HAP-1 (cell line): Measurements from ENCODE around the gene KIF6.
"Not testable (repeated sequence)": the region's sequence is repeated elsewhere in the genome, so short reads cannot be mapped to it uniquely, and the experiment has no call there.

Source experiments
- DNase-seq, 2 experiments: peaks; one replicate each; pipeline ENCODE4 v3.0.0-alpha.2; 2016 to 2020; ENCODE audit warnings: low spot score in 2 of 2
- H3K27me3 ChIP-seq: fragments of 250-450 bp; sonication (Bioruptor Pico); 2 replicates; pipeline ENCODE4 v1.5.1; 2020; ENCODE audit warnings: low read depth, mild to moderate bottlenecking, moderate library complexity
- H3K36me3 ChIP-seq: fragments of 250-450 bp; sonication (Bioruptor Pico); replicated peaks from 2 replicates; pipeline ENCODE4 v1.5.1; 2020; ENCODE audit warnings: mild to moderate bottlenecking
- H3K4me1 ChIP-seq: fragments of 250-450 bp; sonication (Bioruptor Pico); 2 replicates; pipeline ENCODE4 v1.5.1; 2020; ENCODE audit warnings: mild to moderate bottlenecking
- H3K4me3 ChIP-seq: fragments of 250-450 bp; sonication (Bioruptor Pico); 2 replicates; pipeline ENCODE4 v1.5.1; 2020; ENCODE audit warnings: mild to moderate bottlenecking, moderate library complexity
- H3K9me3 ChIP-seq: fragments of 250-450 bp; sonication (Bioruptor Pico); 2 replicates; pipeline ENCODE4 v1.5.1; 2020; ENCODE audit warnings: mild to moderate bottlenecking, moderate library complexity
- in situ Hi-C: fragments of 300-500 bp; cut with MboI; formaldehyde crosslinking; loops from 3 replicates; pipeline ENCODE4 v1.14.3; 2020; ENCODE audit warnings: low sequenced_read_pairs, inconsistent platforms, mixed read lengths

Gene KIF6

DNA sequence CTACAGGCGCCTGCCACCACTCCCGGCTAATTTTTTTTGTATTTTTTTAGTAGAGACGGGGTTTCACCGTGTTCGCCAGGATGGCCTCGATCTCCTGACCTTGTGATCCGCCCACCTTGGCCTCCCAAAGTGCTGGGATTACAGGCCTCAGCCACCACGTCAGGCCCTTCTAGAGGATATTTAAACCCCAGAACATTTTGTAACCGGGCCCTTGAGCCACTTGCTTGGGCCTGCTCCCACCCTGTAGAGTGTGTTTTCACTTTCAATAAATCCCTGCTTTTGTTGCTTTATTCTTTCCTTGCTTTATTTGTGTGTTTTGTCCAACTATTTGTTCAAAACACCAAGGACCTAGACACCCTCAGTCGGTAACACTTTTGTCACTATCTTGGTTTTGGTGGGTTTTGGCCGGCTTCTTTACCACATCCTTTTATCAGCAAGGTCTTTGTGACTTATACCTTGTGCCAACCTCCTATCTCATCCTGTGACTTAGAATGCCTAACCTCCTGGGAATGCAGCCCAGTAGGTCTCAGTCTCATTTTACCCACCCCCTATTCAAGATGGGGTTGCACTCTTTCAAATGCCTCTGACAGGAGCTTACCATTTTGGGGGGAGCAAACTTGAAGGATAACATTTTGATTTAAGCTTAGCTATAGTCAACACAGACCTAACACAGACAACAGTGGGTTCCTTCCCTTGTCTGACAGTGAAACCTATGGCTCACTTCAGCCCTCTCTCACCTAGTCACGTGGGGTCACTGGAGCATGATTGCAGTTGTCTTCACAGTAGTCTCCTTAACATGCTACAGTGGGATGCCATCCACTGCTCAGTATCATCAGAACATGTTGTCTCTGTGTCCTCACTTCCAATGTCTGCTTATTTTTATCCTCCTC is 27.9 kb upstream of the KIF6 start:
- H3K4me1 ChIP-seq: no peaks in the 10 kb centered on the region
- no peaks in the 10 kb centered on the region for H3K9me3 ChIP-seq
- no peak for DNase-seq
- in situ Hi-C loops: no loop called here
- H3K4me3 ChIP-seq: no peak overlapping the region
- H3K27me3 ChIP-seq: 0 out of 2 replicates have a peak, but pooled peaks cover 2% of the 10 kb centered on the region
- no peaks in the 10 kb centered on the region for H3K36me3 ChIP-seq

- no peak for DNase-seq
- Histone ChIP-seq H3K4me1 (no peaks in the 10 kb centered on the region), H3K27me3 (no peaks in the 10 kb centered on the region), H3K36me3 (no peaks in the 10 kb centered on the region), H3K4me3 (no peak overlapping the region), H3K9me3 (no peaks in the 10 kb centered on the region)
- in situ Hi-C loops: no loop called here
Measured at GRCh38 chr6:39746795-39747194, 21.6 kb upstream of the KIF6 start.

- in situ Hi-C loops: no loop called here
Measured at GRCh38 chr6:39733704-39734103, 8.5 kb upstream of the KIF6 start.

GRCh38 chr6:39731565-39731964 is 6.4 kb upstream of the KIF6 start:
- in situ Hi-C loops: no loop called here
- H3K4me1 ChIP-seq: no peaks in the 10 kb centered on the region
- H3K9me3 ChIP-seq: no peaks in the 10 kb centered on the region
- no peaks in the 10 kb centered on the region for H3K27me3 ChIP-seq
- no peak for DNase-seq
- no peak overlapping the region for H3K4me3 ChIP-seq
- H3K36me3 ChIP-seq: no peaks in the 10 kb centered on the region

More at GRCh38 chr6:39733704-39734103, 8.5 kb upstream of the KIF6 start:
- no peak for DNase-seq
- H3K4me3 ChIP-seq: no peak overlapping the region
- no peaks in the 10 kb centered on the region for H3K4me1 ChIP-seq
- no peaks in the 10 kb centered on the region for H3K9me3 ChIP-seq
- H3K36me3 ChIP-seq: no peaks in the 10 kb centered on the region
- H3K27me3 ChIP-seq: no peaks in the 10 kb centered on the region

GRCh38 chr6:39729945-39730344 is 4.7 kb upstream of the KIF6 start:
- no peaks in the 10 kb centered on the region for H3K27me3 ChIP-seq
- no peaks in the 10 kb centered on the region for H3K9me3 ChIP-seq
- no peak overlapping the region for H3K4me3 ChIP-seq
- no peaks in the 10 kb centered on the region; the same call in 1 of the 2 replicates for H3K4me1 ChIP-seq
- in situ Hi-C loops: no loop called here
- DNase-seq: no peak
- H3K36me3 ChIP-seq: no peaks in the 10 kb centered on the region

DNA sequence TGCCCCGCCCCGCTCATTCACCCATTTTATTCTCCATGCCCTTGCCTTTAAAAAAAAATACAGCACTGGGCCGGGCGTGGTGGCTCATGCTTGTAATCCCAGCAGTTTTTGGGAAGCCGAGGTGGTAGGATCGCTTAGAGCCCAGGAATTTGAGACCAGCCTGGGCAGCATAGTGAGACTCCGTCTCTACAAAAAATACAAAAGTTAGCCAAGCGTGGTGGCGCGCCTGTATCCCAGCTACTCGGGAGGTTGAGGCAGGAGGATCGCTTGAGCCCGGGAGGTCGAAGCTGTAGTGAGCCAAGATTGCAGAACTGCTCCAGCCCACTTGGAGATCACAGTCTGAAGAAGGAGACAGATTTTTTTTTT is 407 bp upstream of the KIF6 start:
- Histone ChIP-seq H3K36me3 (no peaks in the 10 kb centered on the region), H3K4me1 (no peaks in the 10 kb centered on the region; the same call in 1 of the 2 replicates), H3K27me3 (peaks cover 4% of the 10 kb centered on the region; the same call in 1 of the 2 replicates), H3K4me3 (no peak overlapping the region; the same call in 1 of the 2 replicates), H3K9me3 (no peaks in the 10 kb centered on the region)
- peak in 1 of 2 experiments; percentile 7 for DNase-seq
- in situ Hi-C loops: no loop called here

GRCh38 chr6:39723350-39723749 is 1.9 kb downstream of the KIF6 start:
- DNase-seq, H3K4me3 ChIP-seq, in situ Hi-C loops, H3K27me3 ChIP-seq, H3K4me1 ChIP-seq, H3K36me3 ChIP-seq, H3K9me3 ChIP-seq: not testable (repeated sequence)

GRCh38 chr6:39714802-39715201 is 10.4 kb downstream of the KIF6 start:
- no peaks in the 10 kb centered on the region for H3K27me3 ChIP-seq
- no peaks in the 10 kb centered on the region for H3K9me3 ChIP-seq
- no peaks in the 10 kb centered on the region for H3K4me1 ChIP-seq
- H3K36me3 ChIP-seq: no peaks in the 10 kb centered on the region
- H3K4me3 ChIP-seq: no peak overlapping the region
- no peak for DNase-seq
- in situ Hi-C loops: no loop called here

GRCh38 chr6:39707962-39708683 is 17.1 kb downstream of the KIF6 start:
- no peaks in the 10 kb centered on the region for H3K9me3 ChIP-seq
- H3K4me3 ChIP-seq: no peak overlapping the region
- H3K36me3 ChIP-seq: no peaks in the 10 kb centered on the region
- in situ Hi-C loops: no loop called here
- DNase-seq: no peak
- no peaks in the 10 kb centered on the region for H3K4me1 ChIP-seq
- H3K27me3 ChIP-seq: no peaks in the 10 kb centered on the region

DNA sequence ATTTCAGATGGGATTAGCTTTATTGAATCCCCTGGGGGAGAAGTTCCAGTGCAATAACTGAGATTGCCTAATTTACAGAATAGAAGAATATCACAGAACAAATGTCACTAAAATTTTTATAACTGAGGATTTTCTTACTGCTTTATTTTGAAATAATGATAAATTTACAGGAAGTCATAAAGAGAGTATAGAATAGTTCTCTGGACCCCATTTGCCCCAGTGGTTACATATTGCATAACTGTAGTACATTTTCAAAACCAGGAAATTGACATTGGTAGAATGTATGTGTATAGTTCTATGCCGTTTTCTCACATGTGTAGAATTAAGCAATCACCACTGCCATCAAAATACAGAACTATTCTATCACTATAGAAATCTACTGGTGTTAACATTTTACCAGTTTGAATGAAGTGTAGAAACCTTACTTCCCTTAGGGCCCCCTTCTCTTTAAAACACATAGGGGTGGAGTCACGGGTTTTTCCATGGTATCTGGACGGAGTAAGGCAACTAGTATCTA is 18.3 kb downstream of the KIF6 start:
- in situ Hi-C loops: no loop called here
- H3K36me3 ChIP-seq: no peaks in the 10 kb centered on the region
- no peak overlapping the region for H3K4me3 ChIP-seq
- no peaks in the 10 kb centered on the region for H3K27me3 ChIP-seq
- no peaks in the 10 kb centered on the region for H3K4me1 ChIP-seq
- DNase-seq: no peak
- no peaks in the 10 kb centered on the region for H3K9me3 ChIP-seq

DNA sequence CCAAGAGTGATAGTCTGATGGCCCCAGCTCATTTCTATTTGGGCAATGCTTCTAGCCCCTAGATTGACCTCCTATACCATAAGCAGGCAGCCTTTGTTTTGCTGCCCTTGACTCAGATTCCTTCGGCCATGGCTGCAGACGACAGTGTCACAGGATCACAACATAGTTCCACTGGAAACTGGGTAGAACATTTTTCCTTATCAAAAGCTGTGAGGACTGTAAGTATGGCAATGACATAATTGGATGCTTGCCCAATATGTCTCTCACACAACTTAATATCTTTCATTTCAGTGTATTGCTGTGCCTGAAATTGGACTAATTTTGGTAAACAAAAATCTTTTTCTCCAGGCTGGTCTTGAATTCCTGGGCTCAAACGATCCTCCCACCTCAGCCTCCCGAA is 22.9 kb downstream of the KIF6 start:
- in situ Hi-C loops: no loop called here
- H3K9me3 ChIP-seq: no peaks in the 10 kb centered on the region
- no peak for DNase-seq
- H3K27me3 ChIP-seq: no peaks in the 10 kb centered on the region
- no peaks in the 10 kb centered on the region for H3K36me3 ChIP-seq
- no peak overlapping the region for H3K4me3 ChIP-seq
- H3K4me1 ChIP-seq: no peaks in the 10 kb centered on the region

- in situ Hi-C loops: no loop called here
- no peak for DNase-seq
- no peak overlapping the region for H3K4me3 ChIP-seq
- H3K9me3 ChIP-seq: no peaks in the 10 kb centered on the region
- no peaks in the 10 kb centered on the region for H3K36me3 ChIP-seq
- H3K4me1 ChIP-seq: no peaks in the 10 kb centered on the region
- no peaks in the 10 kb centered on the region for H3K27me3 ChIP-seq
Measured at GRCh38 chr6:39700362-39700761, 24.8 kb downstream of the KIF6 start.

GRCh38 chr6:39698789-39699188 is 26.4 kb downstream of the KIF6 start:
- no peaks in the 10 kb centered on the region for H3K9me3 ChIP-seq
- no peak for DNase-seq
- no peaks in the 10 kb centered on the region for H3K4me1 ChIP-seq
- in situ Hi-C loops: no loop called here
- no peaks in the 10 kb centered on the region for H3K36me3 ChIP-seq
- no peak overlapping the region for H3K4me3 ChIP-seq
- H3K27me3 ChIP-seq: no peaks in the 10 kb centered on the region
